ENCODE measurements around the gene MUC6. TPM values are rescaled to one million over a fixed set of nuclear protein-coding genes. Genes with fewer than 3 reads are reported as not detected.

The MUC6 gene
- total RNA-seq, 1 experiment from 2014 or later: not detected

DNA sequence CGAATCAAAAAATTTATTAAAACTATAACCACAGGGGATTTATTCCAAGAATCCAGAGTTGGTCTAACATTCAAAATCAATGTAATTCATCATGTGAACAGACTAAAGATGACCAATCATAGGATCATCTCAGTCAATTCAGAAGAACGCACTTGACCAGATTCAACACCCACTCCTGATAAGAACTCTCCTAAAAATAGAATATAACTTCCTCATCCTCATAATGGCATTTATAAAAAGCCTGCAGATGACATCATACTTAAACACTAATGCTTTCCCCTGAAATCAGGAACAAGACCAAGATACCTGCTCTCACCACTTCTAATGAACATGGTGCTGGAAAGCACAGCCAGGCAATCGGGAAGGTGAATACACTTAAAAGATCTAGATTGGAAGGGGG is 27.6 kb upstream of the MUC6 start:
- TF ChIP-seq, protein P1, sequence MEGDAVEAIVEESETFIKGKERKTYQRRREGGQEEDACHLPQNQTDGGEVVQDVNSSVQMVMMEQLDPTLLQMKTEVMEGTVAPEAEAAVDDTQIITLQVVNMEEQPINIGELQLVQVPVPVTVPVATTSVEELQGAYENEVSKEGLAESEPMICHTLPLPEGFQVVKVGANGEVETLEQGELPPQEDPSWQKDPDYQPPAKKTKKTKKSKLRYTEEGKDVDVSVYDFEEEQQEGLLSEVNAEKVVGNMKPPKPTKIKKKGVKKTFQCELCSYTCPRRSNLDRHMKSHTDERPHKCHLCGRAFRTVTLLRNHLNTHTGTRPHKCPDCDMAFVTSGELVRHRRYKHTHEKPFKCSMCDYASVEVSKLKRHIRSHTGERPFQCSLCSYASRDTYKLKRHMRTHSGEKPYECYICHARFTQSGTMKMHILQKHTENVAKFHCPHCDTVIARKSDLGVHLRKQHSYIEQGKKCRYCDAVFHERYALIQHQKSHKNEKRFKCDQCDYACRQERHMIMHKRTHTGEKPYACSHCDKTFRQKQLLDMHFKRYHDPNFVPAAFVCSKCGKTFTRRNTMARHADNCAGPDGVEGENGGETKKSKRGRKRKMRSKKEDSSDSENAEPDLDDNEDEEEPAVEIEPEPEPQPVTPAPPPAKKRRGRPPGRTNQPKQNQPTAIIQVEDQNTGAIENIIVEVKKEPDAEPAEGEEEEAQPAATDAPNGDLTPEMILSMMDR (conservative IDR thresholded peaks at IDR 0.05): no peak
- no peak overlapping the region for H2BK120ac ChIP-seq (ENCODE audit: low read depth, low read length, poor library complexity, severe bottlenecking)
- H3K4me2 ChIP-seq (ENCODE audit: insufficient read depth, insufficient read length, low read length): no peak overlapping the region
- no peak overlapping the region for H3K18ac ChIP-seq (ENCODE audit: insufficient read length, low read depth, low read length)
- no CpG with 5 or more reads among the region's 3 CpGs for WGBS (ENCODE audit: extremely low coverage, insufficient read length, low lambda C conversion rate)
- Mint-ChIP-seq H3K9me3 (peaks cover 10 to 17% of the 10 kb centered on the region in 2 experiments), H3K4me1 (peaks cover 12 to 14% of the 10 kb centered on the region in 2 experiments; a peak in 3 of 4 replicates), H3K4me3 (no peak overlapping the region), H3K27me3 (ENCODE audit: low read depth) (peaks cover 36% of the 10 kb centered on the region), H3K27ac (no peak overlapping the region), H3K36me3 (ENCODE audit: insufficient read depth in 1 of 3, low read depth in 3 of 3) (no peaks in the 10 kb centered on the region)
- no peak overlapping the region for H2BK5ac ChIP-seq (ENCODE audit: insufficient read length, low read length)
- no peaks in the 10 kb centered on the region for H3K4me1 ChIP-seq (ENCODE audit: insufficient read depth, low read length)
- H2BK20ac ChIP-seq (ENCODE audit: low read depth, low read length, poor library complexity, severe bottlenecking): no peak overlapping the region
- H3K4ac ChIP-seq (ENCODE audit: low read depth, low read length): no peak overlapping the region
- H3K27me3 ChIP-seq (ENCODE audit: insufficient read depth, low read length): no peaks in the 10 kb centered on the region
- H3K9ac ChIP-seq (ENCODE audit: extremely low read depth, insufficient read length, low read length): no peak overlapping the region
- H3K56ac ChIP-seq (ENCODE audit: insufficient read length, low read depth, low read length): no peak overlapping the region
- no peaks in the 10 kb centered on the region for H4K20me1 ChIP-seq (ENCODE audit: control insufficient read depth, insufficient read depth, insufficient read length)
- no peak overlapping the region for H4K91ac ChIP-seq (ENCODE audit: insufficient read length, low read depth, low read length)
- H3K9me3 ChIP-seq (ENCODE audit: control insufficient read depth, low read depth, low read length): no peaks in the 10 kb centered on the region
- no peak overlapping the region for H3K23ac ChIP-seq (ENCODE audit: insufficient read length, low read depth, low read length)
- no peak overlapping the region for H3K14ac ChIP-seq (ENCODE audit: insufficient read depth, low read length)
- no peaks in the 10 kb centered on the region for H3K23me2 ChIP-seq (ENCODE audit: insufficient read length, low read depth, low read length, poor library complexity, severe bottlenecking)
- H3K79me2 ChIP-seq (ENCODE audit: insufficient read depth, low read length): no peaks in the 10 kb centered on the region
- no peaks in the 10 kb centered on the region for H3K79me1 ChIP-seq (ENCODE audit: insufficient read depth, low read depth, low read length, poor library complexity, severe bottlenecking)
- H2AK5ac ChIP-seq (ENCODE audit: insufficient read length, low read length): no peak overlapping the region
- no peak overlapping the region for H4K5ac ChIP-seq (ENCODE audit: insufficient read length, low read depth, low read length)
- no peak overlapping the region for H2BK15ac ChIP-seq (ENCODE audit: low read depth, low read length)
- no peak overlapping the region for H3K27ac ChIP-seq (ENCODE audit: insufficient read length, low read depth, low read length)
- no peak overlapping the region for H4K8ac ChIP-seq (replicated peaks; ENCODE audit: insufficient read length, low read depth, low read length)
- no peak for DNase-seq
- no peak overlapping the region for H3T11ph ChIP-seq (ENCODE audit: low read length)
- H2BK12ac ChIP-seq (ENCODE audit: insufficient read length, low read depth, low read length): no peak overlapping the region
- no peak overlapping the region for H2AFZ ChIP-seq (ENCODE audit: low read length)

All from H9 (cell line).